Prostate gland (tissue), 2 donors: ENCODE results near the gene SCFD1. TPM values are rescaled to one million over a fixed set of nuclear protein-coding genes. Genes with fewer than 3 reads are reported as not detected.

Experiments
- DNase-seq: peaks from one replicate; pipeline ENCODE4 v3.0.0-alpha.2; 2019; ENCODE audit warnings: low spot score
- H3K27ac ChIP-seq, 2 donors: fragments of 200-600 bp; sonication (generic); 2 replicates each; pipeline ENCODE4 v1.5.1; 2017 to 2019
- H3K27me3 ChIP-seq: fragments of 200-600 bp; sonication (generic); replicated peaks from 2 replicates; pipeline ENCODE4 v1.5.1; 2019; ENCODE audit not compliant: insufficient read depth
- H3K36me3 ChIP-seq, 2 donors: fragments of 200-600 bp; sonication (generic); 1 replicate in 1 of 2; 2 replicates in 1 of 2; pipeline versions ENCODE4 v1.5.1 to v1.8.1; 2017 to 2019
- H3K4me1 ChIP-seq: fragments of 200-600 bp; sonication (generic); replicated peaks from 2 replicates; pipeline ENCODE4 v1.5.1; 2019
- H3K4me3 ChIP-seq, 2 donors: fragments of 200-600 bp; sonication (generic); 2 replicates each; pipeline ENCODE4 v1.5.1; 2017 to 2019
- H3K9me3 ChIP-seq: fragments of 200-600 bp; sonication (generic); 2 replicates; pipeline ENCODE4 v1.5.1; 2017
- CTCF ChIP-seq, 4 experiments: fragments of 200-600 bp in 2 of 4; fragments of 450-650 bp in 2 of 4; sonication (generic) in 2 of 4; IDR thresholded peaks; 1 replicate in 3 of 4; 2 replicates in 1 of 4; pipeline ENCODE4 v1.5.1; 2016 to 2019; ENCODE audit warnings: antibody characterized with exemption in 4 of 4, mild to moderate bottlenecking in 2 of 4, moderate library complexity in 2 of 4
- POLR2A ChIP-seq: fragments of 450-650 bp; IDR thresholded peaks from one replicate; pipeline ENCODE4 v1.6.1; 2016; ENCODE audit warnings: antibody characterized with exemption, mild to moderate bottlenecking
- POLR2AphosphoS5 ChIP-seq: sonication (generic); formaldehyde crosslinking; IDR thresholded peaks from one replicate; pipeline ENCODE4 v1.6.1; 2017; ENCODE audit warnings: antibody characterized with exemption
- WGBS: methylation state at CpG from one replicate; pipeline ENCODE4 v1.1.5; 2018; 5-methylcytosine and 5-hydroxymethylcytosine counted together
- intact Hi-C: fragments of 100-400 bp; cut with DNase I; formaldehyde crosslinking; loops from one replicate; pipeline ENCODE4 v1.14.2; 2022
- total RNA-seq, 2 donors: library from RNA; depleted of rRNA; stranded (reverse); fragments of >200 nt; gene quantifications; one replicate each; pipeline ENCODE4 v1.1.0, GENCODE V29; 2016

SCFD1 gene
- total RNA-seq, 2 donors from 2014 or later = 43.4 to 49.6 TPM

- WGBS = 63% methylated on average over 3 of the region's 3 CpGs
These were observed 35.0 kb upstream of the SCFD1 start for GRCh38 chr14:30587141-30587540.

GRCh38 chr14:30588873-30589272 is 33.2 kb upstream of the SCFD1 start:
- Histone ChIP-seq H3K9me3 (no peaks in the 10 kb centered on the region), H3K36me3 (no peaks in the 10 kb centered on the region), H3K4me3 (no peak overlapping the region), H3K27me3 (no peaks in the 10 kb centered on the region), H3K27ac (no peak overlapping the region), H3K4me1 (no peaks in the 10 kb centered on the region)
- no peak for DNase-seq
- no peak for TF ChIP-seq POLR2AphosphoS5
- TF ChIP-seq POLR2A = no peak
- no peak for TF ChIP-seq CTCF (IDR thresholded peaks at IDR 0.05)
- intact Hi-C loops = no loop called here

More at GRCh38 chr14:30587141-30587540, 35.0 kb upstream of the SCFD1 start:
- Histone ChIP-seq H3K4me3 (no peak overlapping the region), H3K36me3 (no peaks in the 10 kb centered on the region), H3K4me1 (no peaks in the 10 kb centered on the region), H3K27me3 (no peaks in the 10 kb centered on the region), H3K27ac (no peak overlapping the region), H3K9me3 (no peaks in the 10 kb centered on the region)
- no peak for DNase-seq
- intact Hi-C loops = no loop called here
- no peak for TF ChIP-seq CTCF (IDR thresholded peaks at IDR 0.05)
- no peak for TF ChIP-seq POLR2AphosphoS5
- no peak for TF ChIP-seq POLR2A

- H3K4me1 ChIP-seq = no peaks in the 10 kb centered on the region
- TF ChIP-seq POLR2A = no peak
- no peak for TF ChIP-seq POLR2AphosphoS5
- TF ChIP-seq CTCF (IDR thresholded peaks at IDR 0.05) = no peak
- H3K27me3 ChIP-seq = no peaks in the 10 kb centered on the region
- no peak overlapping the region for H3K27ac ChIP-seq
- DNase-seq = no peak
- WGBS = 53% methylated on average over 1 of the region's 1 CpG
- no peak overlapping the region for H3K4me3 ChIP-seq
- intact Hi-C loops = no loop called here
- no peaks in the 10 kb centered on the region for H3K36me3 ChIP-seq
- no peaks in the 10 kb centered on the region for H3K9me3 ChIP-seq
These were observed 25.2 kb upstream of the SCFD1 start for GRCh38 chr14:30596935-30597334.

GRCh38 chr14:30597504-30597903 is 24.6 kb upstream of the SCFD1 start:
- DNase-seq = no peak
- no peaks in the 10 kb centered on the region for H3K36me3 ChIP-seq
- no peak overlapping the region for H3K27ac ChIP-seq
- intact Hi-C loops = no loop called here
- H3K4me3 ChIP-seq = no peak overlapping the region
- no peaks in the 10 kb centered on the region for H3K9me3 ChIP-seq
- H3K4me1 ChIP-seq = no peaks in the 10 kb centered on the region
- TF ChIP-seq CTCF (IDR thresholded peaks at IDR 0.05) = no peak
- no peak for TF ChIP-seq POLR2A
- no peak for TF ChIP-seq POLR2AphosphoS5
- H3K27me3 ChIP-seq = no peaks in the 10 kb centered on the region

GRCh38 chr14:30600922-30601918 is 20.9 kb upstream of the SCFD1 start:
- no peak for DNase-seq
- H3K27ac ChIP-seq = no peak overlapping the region
- TF ChIP-seq POLR2AphosphoS5 (no peak), POLR2A (no peak), CTCF (IDR thresholded peaks at IDR 0.05) (no peak)
- no peaks in the 10 kb centered on the region for H3K27me3 ChIP-seq
- H3K36me3 ChIP-seq = no peaks in the 10 kb centered on the region
- H3K4me1 ChIP-seq = no peaks in the 10 kb centered on the region
- 95% methylated on average over 8 of the region's 8 CpGs for WGBS
- no peaks in the 10 kb centered on the region for H3K9me3 ChIP-seq
- H3K4me3 ChIP-seq = no peak overlapping the region
- intact Hi-C loops = no loop called here
